OCI-LY3 (cell line): ENCODE measurements around the gene EXPH5.

Experiments
- H2AFZ ChIP-seq: fragments of 200-600, 300-600 bp; shearing (Covaris generic); 2 replicates; pipeline ENCODE4 v1.6.0; 2014; ENCODE audit warnings: antibody characterized with exemption, low read depth, low read length
- H3K27ac ChIP-seq: fragments of 200-600, 300-600 bp; sonication (generic); 2 replicates; pipeline ENCODE4 v1.5.1; 2014; ENCODE audit warnings: mild to moderate bottlenecking, low read length, moderate library complexity, mixed read lengths
- H3K27me3 ChIP-seq: fragments of 200-600, 300-600 bp; sonication (generic); 2 replicates; pipeline ENCODE4 v1.6.1; 2014; ENCODE audit warnings: low read depth, low read length, mixed read lengths
- H3K36me3 ChIP-seq: fragments of 200-600, 300-600 bp; sonication (generic); replicated peaks from 2 replicates; pipeline ENCODE3; 2014; ENCODE audit warnings: low read depth, low read length, mixed read lengths
- H3K4me1 ChIP-seq: fragments of 300-600, 200-600 bp; sonication (generic); 2 replicates; pipeline ENCODE4 v1.6.1; 2014; ENCODE audit warnings: low read length, mixed read lengths
- H3K4me2 ChIP-seq: fragments of 200-600, 300-600 bp; sonication (generic); 2 replicates; pipeline ENCODE4 v1.6.1; 2014; ENCODE audit warnings: low read length, mixed read lengths
- H3K4me3 ChIP-seq: fragments of 300-600, 200-600 bp; sonication (generic); 2 replicates; pipeline ENCODE4 v1.5.1; 2014; ENCODE audit warnings: antibody characterized with exemption, mild to moderate bottlenecking, low read length, moderate library complexity
- H3K79me2 ChIP-seq: fragments of 300-600, 200-600 bp; shearing (Covaris generic); 2 replicates; pipeline ENCODE4 v1.6.1; 2014; ENCODE audit warnings: mild to moderate bottlenecking, low read length, mixed read lengths
- H3K9ac ChIP-seq: fragments of 300-600, 200-600 bp; shearing (Covaris generic); 2 replicates; pipeline ENCODE4 v1.6.0; 2014; ENCODE audit warnings: mild to moderate bottlenecking, low read length, moderate library complexity
- H3K9me3 ChIP-seq: fragments of 200-600, 300-600 bp; shearing (Covaris generic); 2 replicates; pipeline ENCODE4 v1.6.1; 2014; ENCODE audit warnings: low read length, mixed read lengths; ENCODE audit not compliant: insufficient read depth
- H4K20me1 ChIP-seq: fragments of 200-600, 300-600 bp; sonication (generic); 2 replicates; pipeline ENCODE4 v1.6.1; 2016; ENCODE audit warnings: low read length, mixed read lengths; ENCODE audit not compliant: insufficient read depth
- EZH2phosphoT487 ChIP-seq: fragments of 200-600 bp; shearing (Covaris generic); IDR thresholded peaks from 2 replicates; pipeline ENCODE4 v1.6.1; 2018; ENCODE audit warnings: antibody characterized with exemption, mixed run types, low read depth
- TF ChIP-seq, protein P1 (sequence below): fragments of 200-600, 300-600 bp; sonication (generic); IDR thresholded peaks from 2 replicates; pipeline ENCODE4 v1.5.1; 2014; ENCODE audit warnings: antibody characterized with exemption, low read length, low read depth

The EXPH5 gene

DNA sequence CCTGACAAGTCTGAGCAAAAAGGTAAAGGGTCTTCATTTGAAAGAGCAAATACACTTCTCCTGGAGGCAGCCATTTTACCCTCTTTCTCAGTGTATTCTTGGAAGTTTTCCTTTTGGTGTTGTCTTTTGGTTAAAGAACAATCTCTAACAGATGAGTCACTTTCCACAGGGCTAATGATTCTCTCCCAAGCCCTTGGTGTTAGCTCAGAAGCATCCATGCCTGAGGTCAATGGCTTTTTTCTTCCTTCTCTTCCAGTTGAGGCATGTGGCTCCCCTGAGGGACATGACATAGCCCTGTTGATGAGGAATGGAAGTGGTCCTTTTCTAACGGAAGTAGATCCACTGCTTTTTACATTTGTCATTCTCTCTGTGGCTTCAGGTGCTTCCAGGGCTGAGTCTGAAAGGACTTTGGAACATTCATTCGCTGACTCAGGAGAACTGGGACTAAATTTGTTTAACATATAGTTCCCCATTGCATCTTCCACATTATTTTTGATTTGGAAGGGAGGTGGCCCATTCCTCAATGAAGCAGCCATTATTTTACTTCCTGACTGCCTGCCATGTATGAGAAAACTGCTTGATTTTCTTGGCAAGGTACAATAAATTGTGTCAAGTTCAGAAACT is 81.6 kb downstream of the EXPH5 start:
- H3K9ac ChIP-seq, result no peak overlapping the region
- TF ChIP-seq, protein P1, sequence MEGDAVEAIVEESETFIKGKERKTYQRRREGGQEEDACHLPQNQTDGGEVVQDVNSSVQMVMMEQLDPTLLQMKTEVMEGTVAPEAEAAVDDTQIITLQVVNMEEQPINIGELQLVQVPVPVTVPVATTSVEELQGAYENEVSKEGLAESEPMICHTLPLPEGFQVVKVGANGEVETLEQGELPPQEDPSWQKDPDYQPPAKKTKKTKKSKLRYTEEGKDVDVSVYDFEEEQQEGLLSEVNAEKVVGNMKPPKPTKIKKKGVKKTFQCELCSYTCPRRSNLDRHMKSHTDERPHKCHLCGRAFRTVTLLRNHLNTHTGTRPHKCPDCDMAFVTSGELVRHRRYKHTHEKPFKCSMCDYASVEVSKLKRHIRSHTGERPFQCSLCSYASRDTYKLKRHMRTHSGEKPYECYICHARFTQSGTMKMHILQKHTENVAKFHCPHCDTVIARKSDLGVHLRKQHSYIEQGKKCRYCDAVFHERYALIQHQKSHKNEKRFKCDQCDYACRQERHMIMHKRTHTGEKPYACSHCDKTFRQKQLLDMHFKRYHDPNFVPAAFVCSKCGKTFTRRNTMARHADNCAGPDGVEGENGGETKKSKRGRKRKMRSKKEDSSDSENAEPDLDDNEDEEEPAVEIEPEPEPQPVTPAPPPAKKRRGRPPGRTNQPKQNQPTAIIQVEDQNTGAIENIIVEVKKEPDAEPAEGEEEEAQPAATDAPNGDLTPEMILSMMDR, result no peak
- TF ChIP-seq EZH2phosphoT487, result no peak
- H3K36me3 ChIP-seq, result no peaks in the 10 kb centered on the region
- H2AFZ ChIP-seq, result no peak overlapping the region
- H3K9me3 ChIP-seq, result no peaks in the 10 kb centered on the region
- H4K20me1 ChIP-seq, result no peaks in the 10 kb centered on the region
- no peak overlapping the region for H3K4me3 ChIP-seq
- no peaks in the 10 kb centered on the region for H3K4me1 ChIP-seq
- H3K4me2 ChIP-seq, result no peak overlapping the region
- no peak overlapping the region for H3K27ac ChIP-seq
- no peaks in the 10 kb centered on the region for H3K79me2 ChIP-seq
- H3K27me3 ChIP-seq, result no peaks in the 10 kb centered on the region

DNA sequence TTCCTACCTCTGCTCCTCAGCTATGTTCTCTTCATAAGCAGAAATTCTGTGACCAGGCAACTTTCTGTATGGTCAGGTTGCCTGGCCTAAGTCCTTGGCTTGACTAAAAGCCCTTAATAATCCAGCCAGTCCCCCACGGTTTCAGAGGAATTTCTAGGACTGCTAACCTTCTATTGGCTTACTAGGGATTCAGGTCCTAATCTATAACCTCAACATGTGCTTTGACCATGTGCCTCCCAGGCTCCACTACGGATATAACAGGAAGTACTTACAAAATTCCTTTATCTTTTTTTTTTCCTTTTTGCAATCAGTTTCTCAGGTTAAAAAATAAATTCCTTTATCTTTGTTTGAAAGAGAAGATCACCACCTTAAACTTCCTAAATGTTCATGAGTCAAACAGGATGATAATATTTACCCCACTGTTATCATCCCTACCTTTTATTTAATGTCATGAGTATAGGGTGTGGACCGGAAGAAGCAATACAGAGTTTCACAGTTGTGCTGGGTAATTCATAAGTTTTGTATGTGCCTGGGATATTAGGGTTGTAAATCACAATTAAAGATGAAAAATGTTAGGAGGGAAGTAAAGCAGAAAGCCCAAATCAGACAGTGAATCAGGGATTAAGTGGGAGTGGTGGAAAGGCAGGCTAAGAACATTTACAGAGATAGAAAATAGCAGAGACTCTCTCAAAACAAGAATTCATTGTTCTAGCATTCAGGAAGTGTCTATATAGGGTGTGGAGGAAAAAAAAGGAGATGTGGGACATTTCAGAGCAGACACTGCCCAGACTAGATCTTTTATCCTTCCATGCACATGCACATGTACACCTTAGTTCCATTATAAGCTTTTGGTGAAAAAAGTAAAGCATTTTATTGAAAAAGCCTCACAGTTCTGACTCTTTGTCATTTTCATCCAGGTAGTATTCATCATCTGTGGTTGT is 84.6 kb downstream of the EXPH5 start:
- Histone ChIP-seq H3K27ac (no peak overlapping the region), H3K9me3 (no peaks in the 10 kb centered on the region), H3K36me3 (no peaks in the 10 kb centered on the region), H3K9ac (no peak overlapping the region), H3K4me2 (no peak overlapping the region), H4K20me1 (no peaks in the 10 kb centered on the region), H3K4me3 (no peak overlapping the region), H3K27me3 (no peaks in the 10 kb centered on the region), H2AFZ (no peak overlapping the region), H3K4me1 (no peaks in the 10 kb centered on the region), H3K79me2 (no peaks in the 10 kb centered on the region)
- TF ChIP-seq EZH2phosphoT487, result no peak
- TF ChIP-seq, protein P1, result no peak

DNA sequence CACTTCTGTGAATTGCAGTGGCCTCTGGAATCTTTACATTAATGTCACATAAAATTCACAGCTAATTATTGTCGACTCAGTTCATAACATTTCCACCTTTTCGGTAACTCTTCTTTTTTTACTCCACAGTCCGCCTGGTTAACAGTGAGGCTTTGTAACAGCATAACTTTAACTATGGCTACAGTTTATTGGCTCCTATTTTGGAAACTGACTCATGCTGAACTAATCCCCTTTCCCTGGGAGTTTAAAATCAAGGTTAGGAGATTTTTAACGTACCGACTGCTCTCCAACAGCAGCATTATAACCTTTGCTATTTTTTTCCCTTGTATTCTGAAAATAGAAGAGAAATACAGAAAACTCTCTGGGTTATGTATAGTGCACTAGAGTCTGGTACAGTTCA is 92.2 kb downstream of the EXPH5 start:
- H3K4me2 ChIP-seq, result no peak overlapping the region
- H3K9ac ChIP-seq, result no peak overlapping the region
- no peaks in the 10 kb centered on the region for H3K79me2 ChIP-seq
- H3K4me3 ChIP-seq, result no peak overlapping the region
- peaks cover 16% of the 10 kb centered on the region for H3K27me3 ChIP-seq
- H3K27ac ChIP-seq, result no peak overlapping the region
- H3K36me3 ChIP-seq, result no peaks in the 10 kb centered on the region
- no peaks in the 10 kb centered on the region for H4K20me1 ChIP-seq
- no peak overlapping the region for H2AFZ ChIP-seq
- TF ChIP-seq, protein P1, result no peak
- no peak for TF ChIP-seq EZH2phosphoT487
- H3K9me3 ChIP-seq, result no peaks in the 10 kb centered on the region
- H3K4me1 ChIP-seq, result no peaks in the 10 kb centered on the region

DNA sequence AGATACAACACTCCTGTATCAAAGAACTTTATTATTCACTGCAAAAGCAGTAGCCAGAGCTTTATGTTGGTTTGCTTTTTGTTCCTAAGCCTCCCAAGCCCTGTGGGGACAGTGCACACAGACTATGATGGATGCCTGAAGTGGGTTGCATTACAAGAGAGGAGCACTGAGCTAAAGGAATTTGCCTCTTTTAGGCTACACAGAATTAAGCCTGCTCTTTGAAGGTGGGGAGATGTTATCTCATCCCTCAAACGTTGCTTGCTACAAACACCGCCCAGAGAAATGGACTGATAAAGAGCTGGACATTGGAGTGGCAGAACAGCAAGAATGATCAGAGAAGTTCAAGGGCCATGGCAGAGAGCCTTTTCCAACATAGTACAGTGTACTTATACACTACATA is 92.8 kb downstream of the EXPH5 start:
- Histone ChIP-seq H3K4me1 (no peaks in the 10 kb centered on the region), H3K4me3 (no peak overlapping the region), H4K20me1 (no peaks in the 10 kb centered on the region), H3K9me3 (no peaks in the 10 kb centered on the region), H2AFZ (no peak overlapping the region), H3K9ac (no peak overlapping the region), H3K27ac (no peak overlapping the region), H3K27me3 (peaks cover 16% of the 10 kb centered on the region), H3K79me2 (no peaks in the 10 kb centered on the region), H3K36me3 (no peaks in the 10 kb centered on the region), H3K4me2 (no peak overlapping the region)
- TF ChIP-seq, protein P1, result no peak
- TF ChIP-seq EZH2phosphoT487, result no peak
